OCI-LY3 (cell line): Measurements from ENCODE around the gene TIAM2.

Experiments used
- H2AFZ ChIP-seq: fragments of 200-600, 300-600 bp; shearing (Covaris generic); 2 replicates; pipeline ENCODE4 v1.6.0; 2014; ENCODE audit warnings: antibody characterized with exemption, low read depth, low read length
- H3K27ac ChIP-seq: fragments of 200-600, 300-600 bp; sonication (generic); 2 replicates; pipeline ENCODE4 v1.5.1; 2014; ENCODE audit warnings: mild to moderate bottlenecking, low read length, moderate library complexity, mixed read lengths
- H3K27me3 ChIP-seq: fragments of 200-600, 300-600 bp; sonication (generic); 2 replicates; pipeline ENCODE4 v1.6.1; 2014; ENCODE audit warnings: low read depth, low read length, mixed read lengths
- H3K36me3 ChIP-seq: fragments of 200-600, 300-600 bp; sonication (generic); replicated peaks from 2 replicates; pipeline ENCODE3; 2014; ENCODE audit warnings: low read depth, low read length, mixed read lengths
- H3K4me1 ChIP-seq: fragments of 300-600, 200-600 bp; sonication (generic); 2 replicates; pipeline ENCODE4 v1.6.1; 2014; ENCODE audit warnings: low read length, mixed read lengths
- H3K4me2 ChIP-seq: fragments of 200-600, 300-600 bp; sonication (generic); 2 replicates; pipeline ENCODE4 v1.6.1; 2014; ENCODE audit warnings: low read length, mixed read lengths
- H3K4me3 ChIP-seq: fragments of 300-600, 200-600 bp; sonication (generic); 2 replicates; pipeline ENCODE4 v1.5.1; 2014; ENCODE audit warnings: antibody characterized with exemption, mild to moderate bottlenecking, low read length, moderate library complexity
- H3K79me2 ChIP-seq: fragments of 300-600, 200-600 bp; shearing (Covaris generic); 2 replicates; pipeline ENCODE4 v1.6.1; 2014; ENCODE audit warnings: mild to moderate bottlenecking, low read length, mixed read lengths
- H3K9ac ChIP-seq: fragments of 300-600, 200-600 bp; shearing (Covaris generic); 2 replicates; pipeline ENCODE4 v1.6.0; 2014; ENCODE audit warnings: mild to moderate bottlenecking, low read length, moderate library complexity
- H3K9me3 ChIP-seq: fragments of 200-600, 300-600 bp; shearing (Covaris generic); 2 replicates; pipeline ENCODE4 v1.6.1; 2014; ENCODE audit warnings: low read length, mixed read lengths; ENCODE audit not compliant: insufficient read depth
- H4K20me1 ChIP-seq: fragments of 200-600, 300-600 bp; sonication (generic); 2 replicates; pipeline ENCODE4 v1.6.1; 2016; ENCODE audit warnings: low read length, mixed read lengths; ENCODE audit not compliant: insufficient read depth
- CTCF ChIP-seq: fragments of 200-600, 300-600 bp; sonication (generic); IDR thresholded peaks from 2 replicates; pipeline ENCODE4 v1.5.1; 2014; ENCODE audit warnings: antibody characterized with exemption, low read length, low read depth
- EZH2phosphoT487 ChIP-seq: fragments of 200-600 bp; shearing (Covaris generic); IDR thresholded peaks from 2 replicates; pipeline ENCODE4 v1.6.1; 2018; ENCODE audit warnings: antibody characterized with exemption, mixed run types, low read depth

The TIAM2 gene

DNA sequence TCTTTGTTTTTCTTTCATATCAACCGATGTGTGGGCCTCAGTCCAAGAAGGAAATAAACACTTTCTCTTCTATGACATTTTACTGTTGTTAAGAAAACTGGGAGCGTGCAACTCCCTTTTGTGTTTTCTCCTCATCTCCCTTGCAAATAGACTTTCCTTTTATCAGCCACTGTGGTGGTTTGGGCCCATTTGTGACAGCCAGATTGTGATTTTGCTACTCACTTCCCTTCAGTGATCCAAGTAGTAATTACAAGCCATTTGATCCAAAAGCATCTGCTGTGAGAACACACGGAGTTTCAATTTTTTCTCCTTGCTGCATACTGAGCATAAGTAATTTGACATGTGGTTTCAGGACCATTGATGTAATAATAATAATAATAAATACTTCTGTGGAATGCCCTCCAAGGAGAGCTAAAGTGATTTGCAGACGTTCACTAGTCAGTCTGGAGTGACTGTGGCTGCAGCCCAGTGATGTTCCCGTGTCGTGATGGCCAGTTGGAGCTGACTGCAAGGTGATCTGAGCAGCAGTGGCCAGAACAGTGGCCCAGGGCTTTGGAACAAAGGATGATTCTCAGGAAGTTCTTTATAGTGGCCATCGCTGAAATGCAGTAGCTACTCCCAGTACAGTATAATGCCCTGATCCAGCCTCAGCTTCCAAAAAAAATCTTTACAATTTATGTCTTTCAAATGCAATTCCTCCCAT is 176.8 kb downstream of the TIAM2 start:
- Histone ChIP-seq H4K20me1 (no peaks in the 10 kb centered on the region), H3K4me2 (peak overlapping the region; percentile 86), H3K27me3 (no peaks in the 10 kb centered on the region), H3K4me3 (peak overlapping the region; percentile 65), H3K79me2 (no peaks in the 10 kb centered on the region), H3K9me3 (no peaks in the 10 kb centered on the region), H3K9ac (peak overlapping the region; percentile 45; the same call in 1 of the 2 replicates), H2AFZ (peak overlapping the region; percentile 96), H3K36me3 (no peaks in the 10 kb centered on the region), H3K4me1 (peaks cover 38% of the 10 kb centered on the region), H3K27ac (peak overlapping the region; percentile 71)
- no peak for TF ChIP-seq EZH2phosphoT487
- no peak for TF ChIP-seq CTCF

- no peak for TF ChIP-seq CTCF
- H3K4me2 ChIP-seq, result no peak overlapping the region
- H3K4me3 ChIP-seq, result no peak overlapping the region
- H3K9me3 ChIP-seq, result no peaks in the 10 kb centered on the region
- peaks cover 47% of the 10 kb centered on the region for H3K4me1 ChIP-seq
- no peaks in the 10 kb centered on the region for H3K79me2 ChIP-seq
- H2AFZ ChIP-seq, result no peak overlapping the region
- H3K36me3 ChIP-seq, result no peaks in the 10 kb centered on the region
- no peak overlapping the region for H3K27ac ChIP-seq
- no peaks in the 10 kb centered on the region for H3K27me3 ChIP-seq
- no peak overlapping the region for H3K9ac ChIP-seq
- no peaks in the 10 kb centered on the region for H4K20me1 ChIP-seq
Observed at GRCh38 chr6:155173488-155173887, 178.4 kb downstream of the TIAM2 start.

DNA sequence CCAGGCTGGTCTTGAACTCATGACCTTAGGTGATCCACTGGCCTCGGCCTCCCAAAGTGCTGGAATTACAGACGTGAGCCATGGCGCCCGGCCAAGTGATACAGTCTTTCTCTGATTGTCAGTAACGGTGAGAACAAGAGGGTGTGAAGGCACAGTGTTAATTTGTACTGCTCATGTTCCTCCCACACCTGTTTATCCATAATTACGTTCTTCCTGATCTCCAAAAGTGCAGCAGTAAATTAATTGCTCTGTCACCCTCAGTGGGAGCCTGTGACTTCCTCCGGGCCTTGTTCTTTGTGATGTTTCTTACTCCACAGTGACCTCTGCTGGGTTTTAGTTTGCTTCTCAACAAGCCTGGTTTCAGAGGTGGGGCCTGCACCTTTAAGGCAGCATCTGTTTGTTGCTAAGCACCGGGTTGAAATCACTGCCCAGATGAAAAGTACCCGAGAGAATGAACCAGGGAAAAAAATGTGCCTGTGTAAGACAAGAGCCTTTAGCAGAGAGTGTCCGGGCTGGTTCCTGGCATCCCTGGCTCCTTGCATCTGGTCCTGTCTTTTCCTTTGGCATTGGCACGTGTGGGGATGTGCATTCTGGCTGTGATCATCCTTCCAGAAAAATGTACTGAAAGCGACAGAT is 179.6 kb downstream of the TIAM2 start:
- peak overlapping the region; percentile 16; the same call in 1 of the 2 replicates for H2AFZ ChIP-seq
- no peak overlapping the region for H3K4me3 ChIP-seq
- H3K9me3 ChIP-seq, result no peaks in the 10 kb centered on the region
- peaks cover 54% of the 10 kb centered on the region for H3K4me1 ChIP-seq
- no peak overlapping the region for H3K27ac ChIP-seq
- no peaks in the 10 kb centered on the region for H3K79me2 ChIP-seq
- no peaks in the 10 kb centered on the region for H4K20me1 ChIP-seq
- no peak for TF ChIP-seq EZH2phosphoT487
- TF ChIP-seq CTCF, result peak; percentile 67
- no peak overlapping the region for H3K9ac ChIP-seq
- H3K27me3 ChIP-seq, result no peaks in the 10 kb centered on the region
- H3K36me3 ChIP-seq, result no peaks in the 10 kb centered on the region
- H3K4me2 ChIP-seq, result 0 out of 2 replicates have a peak overlapping the region, but pooled peaks have one; percentile 30

- Histone ChIP-seq H3K9me3 (no peaks in the 10 kb centered on the region), H3K36me3 (no peaks in the 10 kb centered on the region), H4K20me1 (no peaks in the 10 kb centered on the region), H3K4me2 (peak overlapping the region; percentile 78), H3K27me3 (no peaks in the 10 kb centered on the region), H3K9ac (no peak overlapping the region), H3K4me3 (0 out of 2 replicates have a peak overlapping the region, but pooled peaks have one; percentile 34), H3K79me2 (no peaks in the 10 kb centered on the region), H2AFZ (no peak overlapping the region), H3K27ac (no peak overlapping the region), H3K4me1 (peaks cover 53% of the 10 kb centered on the region)
- TF ChIP-seq CTCF, result peak; percentile 74
- no peak for TF ChIP-seq EZH2phosphoT487
Observed at GRCh38 chr6:155177363-155177961, 182.3 kb downstream of the TIAM2 start.
